Activated T-cell treated with anti-CD3 and anti-CD28 coated beads, Interleukin-2, amount 50 U/mL, for 72 hours (primary cell): Measurements from ENCODE around the gene GRIK4. TPM values are rescaled to one million over a fixed set of nuclear protein-coding genes. Genes with fewer than 3 reads are reported as not detected.

ENCODE experiments used
- ATAC-seq, 2 donors: fragments of 150-1000 bp; cut with Tn5 transposase; replicated peaks in 1 of 2; 2 replicates each; pipeline ENCODE4 v1.10.0; 2021; ENCODE audit warnings: moderate library complexity in 2 of 2, mild to moderate bottlenecking in 1 of 2
- DNase-seq, 2 donors: peaks; one replicate each; pipeline ENCODE4 v3.0.0; 2021 to 2022; ENCODE audit warnings: mixed read lengths in 1 of 2
- H3K27ac Mint-ChIP-seq: one replicate; pipeline ENCODE4 v1.8.0; 2022; ENCODE audit warnings: mild to moderate bottlenecking, moderate library complexity, mixed read lengths
- H3K27me3 Mint-ChIP-seq: one replicate; pipeline ENCODE4 v1.8.0; 2022; ENCODE audit warnings: low read depth, mixed read lengths
- H3K36me3 Mint-ChIP-seq, 2 donors: one replicate each; pipeline ENCODE4 v1.8.0; 2022; ENCODE audit warnings: mixed read lengths in 2 of 2, mild to moderate bottlenecking in 1 of 2; ENCODE audit not compliant: insufficient read depth in 2 of 2
- H3K4me1 Mint-ChIP-seq: one replicate; pipeline ENCODE4 v1.8.0; 2022; ENCODE audit warnings: low read depth, mixed read lengths
- H3K4me3 Mint-ChIP-seq, 2 donors: one replicate each; pipeline ENCODE4 v1.8.0; 2022; ENCODE audit warnings: mild to moderate bottlenecking in 2 of 2, mixed read lengths in 2 of 2, moderate library complexity in 2 of 2
- H3K9me3 Mint-ChIP-seq, 2 donors: one replicate each; pipeline ENCODE4 v1.8.0; 2022; ENCODE audit warnings: mixed read lengths in 2 of 2
- total RNA-seq, 2 donors: library from RNA; stranded (reverse); gene quantifications; one replicate each; pipeline ENCODE4 v1.2.3, GENCODE V29; 2022

Gene GRIK4
- total RNA-seq, 2 donors from 2014 or later = 0.12 TPM; not detected in 1

- H3K27ac Mint-ChIP-seq = no peak overlapping the region
- H3K9me3 Mint-ChIP-seq = no peaks in the 10 kb centered on the region
- no peak overlapping the region for H3K4me3 Mint-ChIP-seq
- ATAC-seq = no peak
- no peaks in the 10 kb centered on the region for H3K4me1 Mint-ChIP-seq
- H3K27me3 Mint-ChIP-seq = peaks cover 33% of the 10 kb centered on the region
- no peak for DNase-seq
- no peaks in the 10 kb centered on the region for H3K36me3 Mint-ChIP-seq
Observed at GRCh38 chr11:120814531-120815318, 303.2 kb downstream of the GRIK4 start.

GRCh38 chr11:120815319-120816100 is 304.0 kb downstream of the GRIK4 start:
- ATAC-seq = no peak
- Mint-ChIP-seq H3K27me3 (peaks cover 37% of the 10 kb centered on the region), H3K36me3 (no peaks in the 10 kb centered on the region), H3K4me1 (no peaks in the 10 kb centered on the region), H3K27ac (no peak overlapping the region), H3K9me3 (no peaks in the 10 kb centered on the region), H3K4me3 (no peak overlapping the region)
- DNase-seq = no peak

- H3K4me1 Mint-ChIP-seq = no peaks in the 10 kb centered on the region
- DNase-seq = no peak
- no peak for ATAC-seq
- peaks cover 37% of the 10 kb centered on the region for H3K27me3 Mint-ChIP-seq
- H3K27ac Mint-ChIP-seq = no peak overlapping the region
- H3K36me3 Mint-ChIP-seq = no peaks in the 10 kb centered on the region
- no peaks in the 10 kb centered on the region for H3K9me3 Mint-ChIP-seq
- no peak overlapping the region for H3K4me3 Mint-ChIP-seq
Observed at GRCh38 chr11:120816176-120816575, 304.6 kb downstream of the GRIK4 start.

- ATAC-seq = no peak
- no peaks in the 10 kb centered on the region for H3K36me3 Mint-ChIP-seq
- H3K4me3 Mint-ChIP-seq = no peak overlapping the region
- no peak for DNase-seq
- H3K27me3 Mint-ChIP-seq = peaks cover 37% of the 10 kb centered on the region
- H3K4me1 Mint-ChIP-seq = no peaks in the 10 kb centered on the region
- H3K9me3 Mint-ChIP-seq = no peaks in the 10 kb centered on the region
- H3K27ac Mint-ChIP-seq = no peak overlapping the region
Observed at GRCh38 chr11:120816711-120817110, 305.2 kb downstream of the GRIK4 start.

- no peaks in the 10 kb centered on the region for H3K36me3 Mint-ChIP-seq
- ATAC-seq = no peak
- no peaks in the 10 kb centered on the region for H3K4me1 Mint-ChIP-seq
- DNase-seq = no peak
- no peaks in the 10 kb centered on the region for H3K9me3 Mint-ChIP-seq
- H3K4me3 Mint-ChIP-seq = no peak overlapping the region
- H3K27me3 Mint-ChIP-seq = peaks cover 37% of the 10 kb centered on the region
- no peak overlapping the region for H3K27ac Mint-ChIP-seq
Observed at GRCh38 chr11:120817158-120817557, 305.6 kb downstream of the GRIK4 start.

GRCh38 chr11:120818097-120818496 is 306.5 kb downstream of the GRIK4 start:
- Mint-ChIP-seq H3K27ac (no peak overlapping the region), H3K4me1 (no peaks in the 10 kb centered on the region), H3K36me3 (no peaks in the 10 kb centered on the region), H3K27me3 (peaks cover 37% of the 10 kb centered on the region), H3K9me3 (no peaks in the 10 kb centered on the region), H3K4me3 (no peak overlapping the region)
- DNase-seq = no peak
- no peak for ATAC-seq

- H3K4me1 Mint-ChIP-seq = no peaks in the 10 kb centered on the region
- H3K27me3 Mint-ChIP-seq = peaks cover 37% of the 10 kb centered on the region
- no peak for DNase-seq
- H3K4me3 Mint-ChIP-seq = no peak overlapping the region
- H3K9me3 Mint-ChIP-seq = no peaks in the 10 kb centered on the region
- no peak overlapping the region for H3K27ac Mint-ChIP-seq
- no peaks in the 10 kb centered on the region for H3K36me3 Mint-ChIP-seq
- no peak for ATAC-seq
Observed at GRCh38 chr11:120819003-120819402, 307.5 kb downstream of the GRIK4 start.

GRCh38 chr11:120819437-120820365 is 308.2 kb downstream of the GRIK4 start:
- Mint-ChIP-seq H3K4me1 (no peaks in the 10 kb centered on the region), H3K4me3 (no peak overlapping the region), H3K27me3 (peaks cover 37% of the 10 kb centered on the region), H3K27ac (no peak overlapping the region), H3K36me3 (no peaks in the 10 kb centered on the region), H3K9me3 (no peaks in the 10 kb centered on the region)
- DNase-seq = no peak
- no peak for ATAC-seq

- H3K36me3 Mint-ChIP-seq = no peaks in the 10 kb centered on the region
- DNase-seq (no peak), ATAC-seq (no peak)
- no peaks in the 10 kb centered on the region for H3K4me1 Mint-ChIP-seq
- H3K4me3 Mint-ChIP-seq = no peak overlapping the region
- H3K27ac Mint-ChIP-seq = no peak overlapping the region
- H3K27me3 Mint-ChIP-seq = peaks cover 20% of the 10 kb centered on the region
- H3K9me3 Mint-ChIP-seq = no peaks in the 10 kb centered on the region
Observed at GRCh38 chr11:120823159-120823558, 311.6 kb downstream of the GRIK4 start.

- Mint-ChIP-seq H3K4me3 (no peak overlapping the region), H3K36me3 (no peaks in the 10 kb centered on the region), H3K27me3 (peaks cover 9% of the 10 kb centered on the region), H3K9me3 (no peaks in the 10 kb centered on the region), H3K4me1 (no peaks in the 10 kb centered on the region), H3K27ac (no peak overlapping the region)
- DNase-seq = no peak
- ATAC-seq = no peak
Observed at GRCh38 chr11:120824242-120824641, 312.7 kb downstream of the GRIK4 start.

GRCh38 chr11:120827198-120827597 is 315.6 kb downstream of the GRIK4 start:
- no peaks in the 10 kb centered on the region for H3K4me1 Mint-ChIP-seq
- H3K9me3 Mint-ChIP-seq = no peaks in the 10 kb centered on the region
- no peak overlapping the region for H3K27ac Mint-ChIP-seq
- no peak for DNase-seq
- H3K36me3 Mint-ChIP-seq = no peaks in the 10 kb centered on the region
- H3K4me3 Mint-ChIP-seq = no peak overlapping the region
- no peak for ATAC-seq
- peaks cover under 1% of the 10 kb centered on the region for H3K27me3 Mint-ChIP-seq

GRCh38 chr11:120827820-120828219 is 316.3 kb downstream of the GRIK4 start:
- H3K4me3 Mint-ChIP-seq = no peak overlapping the region
- ATAC-seq (no peak), DNase-seq (no peak)
- H3K27me3 Mint-ChIP-seq = peaks cover 5% of the 10 kb centered on the region
- H3K9me3 Mint-ChIP-seq = no peaks in the 10 kb centered on the region
- no peaks in the 10 kb centered on the region for H3K36me3 Mint-ChIP-seq
- H3K27ac Mint-ChIP-seq = no peak overlapping the region
- no peaks in the 10 kb centered on the region for H3K4me1 Mint-ChIP-seq

GRCh38 chr11:120828847-120829246 is 317.3 kb downstream of the GRIK4 start:
- Mint-ChIP-seq H3K36me3 (no peaks in the 10 kb centered on the region), H3K4me1 (no peaks in the 10 kb centered on the region), H3K4me3 (no peak overlapping the region), H3K9me3 (no peaks in the 10 kb centered on the region), H3K27me3 (peaks cover 15% of the 10 kb centered on the region), H3K27ac (no peak overlapping the region)
- ATAC-seq (no peak), DNase-seq (no peak)
